Measurements from ENCODE around the gene NLRP1. TPM values are rescaled to one million over a fixed set of nuclear protein-coding genes. Genes with fewer than 3 reads are reported as not detected.

NLRP1 gene
- total and polyA plus RNA-seq, 9 donors: 29.3 to 75.9 (median 59.5) TPM

- intact Hi-C loops (cut with DNase I): no loop called here
- 5 to 12% (median 6%) methylated on average over 6 of the region's 6 CpGs for WGBS, 3 donors
These were observed 14.1 kb upstream of the NLRP1 start for GRCh38 chr17:5598457-5598856.

DNA sequence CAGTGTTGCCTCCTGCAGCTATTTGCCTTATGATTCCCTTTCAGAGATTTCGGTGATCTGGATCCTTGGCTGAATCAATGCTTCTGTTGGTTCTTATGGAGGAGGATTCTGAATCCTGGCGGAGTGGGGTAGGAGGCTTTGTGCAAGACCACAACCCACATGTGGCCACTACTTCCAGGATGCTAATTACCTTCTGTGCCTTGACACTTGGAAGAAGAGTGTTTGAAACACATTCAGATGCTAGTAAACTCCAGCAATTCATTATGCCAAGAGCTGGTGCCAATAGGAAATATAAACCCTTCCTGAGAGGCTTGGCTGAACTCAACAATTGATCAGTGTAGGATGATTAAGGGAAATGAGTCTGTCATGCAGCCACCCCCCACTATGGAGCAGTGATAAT is 12.1 kb upstream of the NLRP1 start:
- 70 to 82% (median 79%) methylated on average over 2 of the region's 2 CpGs for WGBS, 3 donors
- intact Hi-C loops (cut with DNase I): no loop called here
- H3K27me3 ChIP-seq: no peaks in the 10 kb centered on the region

More at GRCh38 chr17:5598457-5598856, 14.1 kb upstream of the NLRP1 start:
- H3K4me1 ChIP-seq (ENCODE audit: insufficient read depth): no peaks in the 10 kb centered on the region
- no peak overlapping the region for H3K4me3 ChIP-seq
- no peak for DNase-seq
- no peak overlapping the region for H3K27ac ChIP-seq
- no peaks in the 10 kb centered on the region for H3K36me3 ChIP-seq
- H3K27me3 ChIP-seq: no peaks in the 10 kb centered on the region
- H3K9me3 ChIP-seq: no peaks in the 10 kb centered on the region
- TF ChIP-seq, protein P1, sequence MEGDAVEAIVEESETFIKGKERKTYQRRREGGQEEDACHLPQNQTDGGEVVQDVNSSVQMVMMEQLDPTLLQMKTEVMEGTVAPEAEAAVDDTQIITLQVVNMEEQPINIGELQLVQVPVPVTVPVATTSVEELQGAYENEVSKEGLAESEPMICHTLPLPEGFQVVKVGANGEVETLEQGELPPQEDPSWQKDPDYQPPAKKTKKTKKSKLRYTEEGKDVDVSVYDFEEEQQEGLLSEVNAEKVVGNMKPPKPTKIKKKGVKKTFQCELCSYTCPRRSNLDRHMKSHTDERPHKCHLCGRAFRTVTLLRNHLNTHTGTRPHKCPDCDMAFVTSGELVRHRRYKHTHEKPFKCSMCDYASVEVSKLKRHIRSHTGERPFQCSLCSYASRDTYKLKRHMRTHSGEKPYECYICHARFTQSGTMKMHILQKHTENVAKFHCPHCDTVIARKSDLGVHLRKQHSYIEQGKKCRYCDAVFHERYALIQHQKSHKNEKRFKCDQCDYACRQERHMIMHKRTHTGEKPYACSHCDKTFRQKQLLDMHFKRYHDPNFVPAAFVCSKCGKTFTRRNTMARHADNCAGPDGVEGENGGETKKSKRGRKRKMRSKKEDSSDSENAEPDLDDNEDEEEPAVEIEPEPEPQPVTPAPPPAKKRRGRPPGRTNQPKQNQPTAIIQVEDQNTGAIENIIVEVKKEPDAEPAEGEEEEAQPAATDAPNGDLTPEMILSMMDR (IDR thresholded peaks at IDR 0.05): no peak
- TF ChIP-seq EP300 (IDR thresholded peaks at IDR 0.05): no peak
- TF ChIP-seq POLR2A (IDR thresholded peaks at IDR 0.05): no peak

DNA sequence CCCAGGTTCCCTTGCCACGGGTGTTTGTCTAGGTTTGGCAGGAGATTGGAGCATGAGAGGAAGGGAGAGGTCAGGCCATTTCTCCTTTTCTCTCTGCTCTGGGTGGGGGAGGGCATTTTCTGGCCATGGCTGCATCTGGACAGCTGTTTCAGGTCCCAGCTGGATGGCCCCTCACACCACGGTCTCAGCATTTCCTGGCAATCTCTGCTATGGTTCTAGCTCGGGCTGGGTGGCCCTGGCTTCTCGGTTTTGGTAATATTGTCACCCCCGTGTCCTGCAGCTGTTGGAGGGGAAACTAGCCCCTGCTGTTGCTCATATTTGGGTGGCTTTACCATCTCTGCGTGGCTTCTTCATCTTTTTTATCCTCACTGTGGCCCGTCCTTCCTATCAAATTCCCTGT is 11.5 kb upstream of the NLRP1 start:
- DNase-seq: no peak

More for the DNA sequence above, 12.1 kb upstream of the NLRP1 start:
- no peaks in the 10 kb centered on the region for H3K36me3 ChIP-seq
- H3K27ac ChIP-seq: no peak overlapping the region
- no peaks in the 10 kb centered on the region for H3K9me3 ChIP-seq
- TF ChIP-seq, protein P1 (IDR thresholded peaks at IDR 0.05): no peak
- TF ChIP-seq POLR2A (IDR thresholded peaks at IDR 0.05) (no peak), EP300 (IDR thresholded peaks at IDR 0.05) (no peak)
- DNase-seq: no peak
- H3K4me1 ChIP-seq (ENCODE audit: insufficient read depth): no peaks in the 10 kb centered on the region
- no peak overlapping the region for H3K4me3 ChIP-seq

DNA sequence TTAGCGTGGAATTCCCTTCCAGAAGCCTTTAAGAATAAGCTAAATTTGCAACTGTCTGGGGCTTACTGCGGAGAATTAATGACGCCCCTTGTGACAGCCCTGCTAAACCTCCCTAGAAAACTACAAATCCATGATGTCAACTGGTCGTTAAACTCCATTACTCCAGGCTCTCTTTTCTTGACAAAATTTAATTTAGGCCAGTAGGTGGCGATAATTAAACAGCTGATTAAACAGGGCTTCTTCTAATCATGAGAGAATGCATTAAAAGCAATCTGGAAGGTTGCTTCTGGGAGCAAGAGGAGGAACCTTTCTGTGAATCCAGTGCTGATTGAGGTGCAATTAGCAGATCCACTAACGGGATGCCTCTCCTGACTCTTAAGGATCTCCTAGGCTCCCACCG is 8.1 kb upstream of the NLRP1 start:
- no peak overlapping the region for H3K4me3 ChIP-seq
- no peaks in the 10 kb centered on the region for H3K36me3 ChIP-seq
- H3K4me1 ChIP-seq (ENCODE audit: insufficient read depth): no peaks in the 10 kb centered on the region
- H3K27me3 ChIP-seq: no peaks in the 10 kb centered on the region
- intact Hi-C loops (cut with DNase I): loop anchor here in 2 of 4 donors (2.0 to 5.0 kb wide), 2 partner anchors 74 to 830 kb away; no protein-coding TSS in a partner anchor
- WGBS, 3 donors: 8 to 11% (median 9%) methylated on average over 7 of the region's 7 CpGs
- H3K9me3 ChIP-seq: no peaks in the 10 kb centered on the region
- no peak for DNase-seq
- TF ChIP-seq POLR2A (IDR thresholded peaks at IDR 0.05): no peak
- TF ChIP-seq, protein P1 (IDR thresholded peaks at IDR 0.05): peak in 1 of 3 donors; percentile 22
- no peak for TF ChIP-seq EP300 (IDR thresholded peaks at IDR 0.05)
- H3K27ac ChIP-seq: no peak overlapping the region

More for the DNA sequence above, 11.5 kb upstream of the NLRP1 start:
- Histone ChIP-seq H3K36me3 (no peaks in the 10 kb centered on the region), H3K4me3 (no peak overlapping the region), H3K27ac (no peak overlapping the region), H3K27me3 (no peaks in the 10 kb centered on the region), H3K4me1 (ENCODE audit: insufficient read depth) (no peaks in the 10 kb centered on the region), H3K9me3 (no peaks in the 10 kb centered on the region)
- 36 to 46% (median 39%) methylated on average over 7 of the region's 7 CpGs for WGBS, 3 donors
- no peak for TF ChIP-seq EP300 (IDR thresholded peaks at IDR 0.05)
- TF ChIP-seq POLR2A (IDR thresholded peaks at IDR 0.05): no peak
- TF ChIP-seq, protein P1 (IDR thresholded peaks at IDR 0.05): no peak
- intact Hi-C loops (cut with DNase I): loop anchor here in 1 of 4 donors (2.0 kb wide), 1 partner anchor 825 kb away; no protein-coding TSS in a partner anchor
